Testis (tissue), 2 donors: ENCODE results near the gene MAN1C1.

ENCODE experiments used
- POLR2A ChIP-seq: fragments of 450-650 bp; IDR thresholded peaks from one replicate; pipeline ENCODE4 v1.6.1; 2017; ENCODE audit warnings: antibody characterized with exemption, mild to moderate bottlenecking, moderate library complexity
- TF ChIP-seq, protein P1 (sequence below), 3 experiments: fragments of 450-650 bp in 2 of 3; fragments of 200-600 bp in 1 of 3; sonication (generic) in 1 of 3; IDR thresholded peaks; one replicate each; pipeline ENCODE4 v1.5.1; 2016 to 2019; ENCODE audit warnings: antibody characterized with exemption in 3 of 3, mild to moderate bottlenecking in 2 of 3, moderate library complexity in 1 of 3

DNA sequence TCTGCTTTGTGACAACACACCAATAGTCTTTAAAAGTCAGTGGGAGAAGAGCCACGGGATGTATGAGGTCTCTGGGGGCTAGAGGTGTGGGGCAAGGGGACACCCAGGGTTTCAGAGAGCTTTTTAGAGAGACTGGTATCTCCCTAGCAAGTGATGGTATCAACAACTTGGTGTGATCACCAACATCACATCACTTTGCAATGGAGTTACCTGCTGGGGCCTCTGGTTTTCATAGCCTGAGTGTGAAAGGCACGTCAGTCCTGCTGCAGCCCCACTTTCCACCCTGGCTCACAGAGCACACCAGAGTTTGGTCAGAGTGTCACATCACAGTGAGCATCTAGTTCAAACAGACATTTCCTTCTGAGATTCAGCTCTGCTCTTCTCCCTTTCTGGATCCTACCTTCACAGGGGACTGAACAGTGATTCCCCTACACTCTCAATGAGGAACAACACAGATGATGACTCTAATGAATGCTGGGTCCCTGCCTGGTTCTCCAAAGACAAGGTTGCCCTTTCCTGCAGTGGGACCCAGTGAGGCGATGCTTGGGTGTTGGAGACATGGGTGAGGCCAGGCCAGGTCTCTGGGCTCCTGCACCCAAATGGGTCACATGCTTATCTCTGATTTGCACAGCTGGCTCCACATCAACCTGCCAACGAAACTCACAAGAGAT lies 2.0 kb upstream of the MAN1C1 start:
- TF ChIP-seq, protein P1, sequence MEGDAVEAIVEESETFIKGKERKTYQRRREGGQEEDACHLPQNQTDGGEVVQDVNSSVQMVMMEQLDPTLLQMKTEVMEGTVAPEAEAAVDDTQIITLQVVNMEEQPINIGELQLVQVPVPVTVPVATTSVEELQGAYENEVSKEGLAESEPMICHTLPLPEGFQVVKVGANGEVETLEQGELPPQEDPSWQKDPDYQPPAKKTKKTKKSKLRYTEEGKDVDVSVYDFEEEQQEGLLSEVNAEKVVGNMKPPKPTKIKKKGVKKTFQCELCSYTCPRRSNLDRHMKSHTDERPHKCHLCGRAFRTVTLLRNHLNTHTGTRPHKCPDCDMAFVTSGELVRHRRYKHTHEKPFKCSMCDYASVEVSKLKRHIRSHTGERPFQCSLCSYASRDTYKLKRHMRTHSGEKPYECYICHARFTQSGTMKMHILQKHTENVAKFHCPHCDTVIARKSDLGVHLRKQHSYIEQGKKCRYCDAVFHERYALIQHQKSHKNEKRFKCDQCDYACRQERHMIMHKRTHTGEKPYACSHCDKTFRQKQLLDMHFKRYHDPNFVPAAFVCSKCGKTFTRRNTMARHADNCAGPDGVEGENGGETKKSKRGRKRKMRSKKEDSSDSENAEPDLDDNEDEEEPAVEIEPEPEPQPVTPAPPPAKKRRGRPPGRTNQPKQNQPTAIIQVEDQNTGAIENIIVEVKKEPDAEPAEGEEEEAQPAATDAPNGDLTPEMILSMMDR (IDR thresholded peaks at IDR 0.05) = no peak
- no peak for TF ChIP-seq POLR2A
